Epithelial cell of esophagus (primary cell): ENCODE data around the gene POMT1.

Experiments used
- DNase-seq: peaks from one replicate; pipeline ENCODE4 v3.0.0; 2010; ENCODE audit warnings: low read depth
- H3K4me3 ChIP-seq: 2 replicates; pipeline ENCODE4 v1.5.1; 2011; ENCODE audit warnings: mild to moderate bottlenecking, low read length, control low read depth
- TF ChIP-seq, protein P1 (sequence below): IDR thresholded peaks from 2 replicates; pipeline ENCODE4 v1.5.1; 2011; ENCODE audit warnings: low read depth, mild to moderate bottlenecking, low read length, control low read depth, inconsistent platforms; ENCODE audit not compliant: insufficient read depth; ENCODE audit errors: missing control alignments

Gene POMT1

DNA sequence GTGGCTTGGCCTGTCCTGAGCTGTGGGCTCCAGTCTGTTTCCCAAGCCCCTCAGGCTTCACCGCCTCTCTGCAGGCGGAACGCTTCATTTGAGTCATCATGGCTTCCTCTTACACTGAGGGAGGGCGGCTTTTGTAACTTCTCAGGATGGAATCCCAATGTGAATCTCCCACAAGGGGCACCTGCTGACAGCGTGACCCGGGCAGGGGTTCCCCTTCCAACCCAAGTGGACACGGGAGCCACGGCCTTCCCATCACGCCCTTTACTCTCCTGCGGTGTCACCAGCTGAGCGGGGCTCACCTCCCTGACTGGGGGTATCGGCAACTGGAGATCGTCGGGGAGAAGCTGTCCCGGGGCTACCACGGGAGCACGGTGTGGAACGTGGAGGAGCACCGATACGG lies 15.8 kb downstream of the POMT1 start:
- DNase-seq, result no peak
- H3K4me3 ChIP-seq, result no peak overlapping the region
- TF ChIP-seq, protein P1, sequence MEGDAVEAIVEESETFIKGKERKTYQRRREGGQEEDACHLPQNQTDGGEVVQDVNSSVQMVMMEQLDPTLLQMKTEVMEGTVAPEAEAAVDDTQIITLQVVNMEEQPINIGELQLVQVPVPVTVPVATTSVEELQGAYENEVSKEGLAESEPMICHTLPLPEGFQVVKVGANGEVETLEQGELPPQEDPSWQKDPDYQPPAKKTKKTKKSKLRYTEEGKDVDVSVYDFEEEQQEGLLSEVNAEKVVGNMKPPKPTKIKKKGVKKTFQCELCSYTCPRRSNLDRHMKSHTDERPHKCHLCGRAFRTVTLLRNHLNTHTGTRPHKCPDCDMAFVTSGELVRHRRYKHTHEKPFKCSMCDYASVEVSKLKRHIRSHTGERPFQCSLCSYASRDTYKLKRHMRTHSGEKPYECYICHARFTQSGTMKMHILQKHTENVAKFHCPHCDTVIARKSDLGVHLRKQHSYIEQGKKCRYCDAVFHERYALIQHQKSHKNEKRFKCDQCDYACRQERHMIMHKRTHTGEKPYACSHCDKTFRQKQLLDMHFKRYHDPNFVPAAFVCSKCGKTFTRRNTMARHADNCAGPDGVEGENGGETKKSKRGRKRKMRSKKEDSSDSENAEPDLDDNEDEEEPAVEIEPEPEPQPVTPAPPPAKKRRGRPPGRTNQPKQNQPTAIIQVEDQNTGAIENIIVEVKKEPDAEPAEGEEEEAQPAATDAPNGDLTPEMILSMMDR, result no peak

DNA sequence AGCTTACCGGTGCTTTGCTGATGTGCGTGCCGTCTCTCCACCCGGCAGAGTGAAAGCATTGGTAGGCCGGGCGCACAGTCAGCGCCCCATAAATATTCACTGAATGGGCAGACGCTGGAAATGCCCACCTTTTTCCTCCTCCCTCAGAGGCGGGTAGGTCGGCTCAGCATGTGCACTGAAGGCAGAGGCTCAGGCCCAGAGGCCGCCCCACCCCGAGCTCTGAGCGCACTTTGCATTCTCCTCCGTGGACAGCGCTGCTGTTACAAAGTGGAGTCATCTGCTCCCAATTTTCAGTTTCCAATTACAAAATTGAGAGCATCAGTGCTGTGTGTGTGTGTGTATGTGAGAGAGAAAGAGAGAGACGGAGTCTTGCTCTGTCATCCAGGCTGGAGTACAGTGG lies 17.8 kb downstream of the POMT1 start:
- TF ChIP-seq, protein P1, result no peak
- no peak for DNase-seq

GRCh38 chr9:131521203-131521602 lies 18.5 kb downstream of the POMT1 start:
- TF ChIP-seq, protein P1, result no peak
- no peak for DNase-seq
- no peak overlapping the region for H3K4me3 ChIP-seq

More for the DNA sequence above, 17.8 kb downstream of the POMT1 start:
- H3K4me3 ChIP-seq, result no peak overlapping the region

DNA sequence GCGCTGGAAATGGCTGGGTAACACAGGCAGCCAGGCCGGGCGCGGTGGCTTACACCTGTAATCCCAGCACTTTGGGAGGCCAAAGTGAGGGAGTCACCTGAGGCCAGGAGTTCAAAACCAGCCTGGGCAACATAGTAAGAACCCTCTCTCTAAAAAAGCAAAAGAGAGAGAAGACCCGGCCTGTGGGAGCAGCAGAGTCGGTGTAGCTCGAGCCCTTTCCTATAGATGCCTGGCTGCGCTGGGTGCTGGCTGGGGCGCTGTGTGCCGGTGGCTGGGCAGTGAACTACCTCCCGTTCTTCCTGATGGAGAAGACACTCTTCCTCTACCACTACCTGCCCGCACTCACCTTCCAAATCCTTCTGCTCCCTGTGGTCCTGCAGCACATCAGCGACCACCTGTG lies 19.1 kb downstream of the POMT1 start:
- H3K4me3 ChIP-seq, result no peak overlapping the region
- DNase-seq, result no peak
- TF ChIP-seq, protein P1, result no peak

DNA sequence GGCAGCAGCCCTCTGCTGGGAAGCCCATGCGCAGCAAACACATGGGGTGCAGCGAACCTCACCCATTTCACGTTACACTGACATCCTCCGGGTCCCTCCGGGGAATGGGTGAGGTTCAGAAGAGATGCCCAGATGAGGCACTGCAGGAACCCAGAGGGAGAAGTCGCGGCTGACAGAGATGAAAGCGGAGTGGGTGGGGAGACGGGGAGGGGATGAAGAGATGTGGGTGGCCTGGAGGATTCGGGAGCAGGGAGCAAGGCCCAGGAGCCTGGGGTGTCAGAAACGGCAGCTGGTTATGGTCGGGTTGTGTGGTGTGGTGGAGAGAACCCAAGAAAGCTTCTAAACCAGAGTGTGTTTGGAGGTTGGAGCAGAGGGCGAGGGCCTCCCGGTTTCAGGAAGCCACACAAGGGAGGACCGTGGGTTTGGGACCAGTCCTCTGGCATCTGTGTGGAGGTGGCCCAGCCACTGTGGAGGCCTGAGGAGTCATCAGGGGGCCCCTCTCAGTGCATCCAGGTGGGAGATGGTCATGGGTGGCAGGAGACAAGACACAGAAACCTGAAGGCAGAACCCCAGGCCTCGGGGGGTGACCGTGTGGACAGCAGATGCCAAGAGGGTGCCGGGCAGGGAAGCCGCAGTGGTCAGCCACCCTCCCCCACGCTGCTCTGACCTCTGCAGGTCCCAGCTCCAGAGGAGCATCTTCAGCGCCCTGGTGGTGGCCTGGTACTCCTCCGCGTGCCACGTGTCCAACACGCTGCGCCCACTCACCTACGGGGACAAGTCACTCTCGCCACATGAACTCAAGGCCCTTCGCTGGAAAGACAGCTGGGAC lies 19.8 kb downstream of the POMT1 start:
- TF ChIP-seq, protein P1, result no peak
- no peak for DNase-seq
- no peak overlapping the region for H3K4me3 ChIP-seq

GRCh38 chr9:131523086-131523388 lies 20.3 kb downstream of the POMT1 start:
- H3K4me3 ChIP-seq, result no peak overlapping the region
- TF ChIP-seq, protein P1, result no peak

More at GRCh38 chr9:131523086-131523388, 20.3 kb downstream of the POMT1 start:
- no peak for DNase-seq
